ENCODE measurements around the gene EML6.

DNA sequence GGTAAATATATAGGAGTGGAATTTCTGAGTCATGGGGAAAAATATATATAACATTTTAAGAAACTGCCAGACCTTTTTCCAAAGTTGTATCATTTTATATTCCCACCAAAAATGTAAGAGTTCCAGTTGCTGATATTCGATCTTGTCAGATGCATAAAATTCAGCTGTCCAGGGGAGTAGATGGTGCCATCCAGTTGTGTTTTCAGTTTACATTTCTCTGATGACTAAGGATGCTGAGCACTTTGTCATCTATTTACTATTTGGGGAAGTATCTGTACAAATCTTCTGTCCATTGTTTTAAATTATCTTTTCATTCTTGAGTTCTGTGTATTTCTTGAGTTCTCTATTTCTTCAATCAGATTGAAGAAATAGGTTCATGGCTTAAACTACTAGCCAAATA lies 200.7 kb downstream of the EML6 start:
- TF ChIP-seq, protein P1, sequence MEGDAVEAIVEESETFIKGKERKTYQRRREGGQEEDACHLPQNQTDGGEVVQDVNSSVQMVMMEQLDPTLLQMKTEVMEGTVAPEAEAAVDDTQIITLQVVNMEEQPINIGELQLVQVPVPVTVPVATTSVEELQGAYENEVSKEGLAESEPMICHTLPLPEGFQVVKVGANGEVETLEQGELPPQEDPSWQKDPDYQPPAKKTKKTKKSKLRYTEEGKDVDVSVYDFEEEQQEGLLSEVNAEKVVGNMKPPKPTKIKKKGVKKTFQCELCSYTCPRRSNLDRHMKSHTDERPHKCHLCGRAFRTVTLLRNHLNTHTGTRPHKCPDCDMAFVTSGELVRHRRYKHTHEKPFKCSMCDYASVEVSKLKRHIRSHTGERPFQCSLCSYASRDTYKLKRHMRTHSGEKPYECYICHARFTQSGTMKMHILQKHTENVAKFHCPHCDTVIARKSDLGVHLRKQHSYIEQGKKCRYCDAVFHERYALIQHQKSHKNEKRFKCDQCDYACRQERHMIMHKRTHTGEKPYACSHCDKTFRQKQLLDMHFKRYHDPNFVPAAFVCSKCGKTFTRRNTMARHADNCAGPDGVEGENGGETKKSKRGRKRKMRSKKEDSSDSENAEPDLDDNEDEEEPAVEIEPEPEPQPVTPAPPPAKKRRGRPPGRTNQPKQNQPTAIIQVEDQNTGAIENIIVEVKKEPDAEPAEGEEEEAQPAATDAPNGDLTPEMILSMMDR (IDR thresholded peaks at IDR 0.05) = no peak
- TF ChIP-seq POLR2A (IDR thresholded peaks at IDR 0.05) = no peak
